T-helper 2 cell (primary cell): ENCODE data around the gene MYO10.
"Not testable (repeated sequence)": the region's sequence is repeated elsewhere in the genome, so short reads cannot be mapped to it uniquely, and the experiment has no call there.

Source experiments
- DNase-seq, 5 experiments: peaks; one replicate each; pipeline versions ENCODE4 v3.0.0 to v3.0.0-alpha.2; 2012 to 2022

Gene MYO10

GRCh38 chr5:16777432-16777831 lies 158.7 kb downstream of the MYO10 start:
- no peak for DNase-seq

GRCh38 chr5:16776611-16777251 lies 159.4 kb downstream of the MYO10 start:
- no peak for DNase-seq

GRCh38 chr5:16774806-16775205 lies 161.3 kb downstream of the MYO10 start:
- DNase-seq: no peak

- no peak for DNase-seq
These were observed 162.1 kb downstream of the MYO10 start for GRCh38 chr5:16773991-16774390.

- no peak for DNase-seq
These were observed 163.5 kb downstream of the MYO10 start for GRCh38 chr5:16772556-16772955.

- no peak for DNase-seq
These were observed 167.9 kb downstream of the MYO10 start for GRCh38 chr5:16768184-16768583.

GRCh38 chr5:16763211-16763610 lies 172.9 kb downstream of the MYO10 start:
- DNase-seq: no peak

- peak in 1 of 5 experiments; percentile 74 for DNase-seq
These were observed 176.8 kb downstream of the MYO10 start for GRCh38 chr5:16759147-16759773.

- no peak for DNase-seq
These were observed 178.0 kb downstream of the MYO10 start for GRCh38 chr5:16757989-16758501.

GRCh38 chr5:16757577-16757976 lies 178.5 kb downstream of the MYO10 start:
- not testable (repeated sequence) for DNase-seq

GRCh38 chr5:16757146-16757545 lies 178.9 kb downstream of the MYO10 start:
- DNase-seq: no peak

GRCh38 chr5:16756692-16757091 lies 179.4 kb downstream of the MYO10 start:
- no peak for DNase-seq

- DNase-seq: no peak
These were observed 180.4 kb downstream of the MYO10 start for GRCh38 chr5:16755641-16756040.

GRCh38 chr5:16754601-16755000 lies 181.5 kb downstream of the MYO10 start:
- no peak for DNase-seq

- no peak for DNase-seq
These were observed 182.0 kb downstream of the MYO10 start for GRCh38 chr5:16754086-16754485.

GRCh38 chr5:16750445-16750844 lies 185.6 kb downstream of the MYO10 start:
- no peak for DNase-seq

- DNase-seq: no peak
These were observed 186.5 kb downstream of the MYO10 start for GRCh38 chr5:16749626-16750025.

GRCh38 chr5:16744164-16744880 lies 191.8 kb downstream of the MYO10 start:
- DNase-seq: no peak

- DNase-seq: no peak
These were observed 193.2 kb downstream of the MYO10 start for GRCh38 chr5:16742938-16743337.

GRCh38 chr5:16740811-16741392 lies 195.2 kb downstream of the MYO10 start:
- peak in 1 of 5 experiments; percentile 2 for DNase-seq

- DNase-seq: no peak
These were observed 195.8 kb downstream of the MYO10 start for GRCh38 chr5:16740066-16740810.

GRCh38 chr5:16738393-16738792 lies 197.7 kb downstream of the MYO10 start:
- not testable (repeated sequence) for DNase-seq
